Natural killer cell treated with Interleukin-12 subunit alpha and Interleukin-12 subunit beta and Interleukin-15 and Interleukin-18, amount 100 ng/mL, for 72 hours (primary cell): Measurements from ENCODE around the gene PLAAT3. TPM values are rescaled to one million over a fixed set of nuclear protein-coding genes. Genes with fewer than 3 reads are reported as not detected.
"Not testable (repeated sequence)": the region's sequence is repeated elsewhere in the genome, so short reads cannot be mapped to it uniquely, and the experiment has no call there.

Source experiments
- ATAC-seq, 2 donors: fragments of 150-1000 bp; cut with Tn5 transposase in 1 of 2; sonication (Bioruptor Pico), chemical (Tn5 transposase) in 1 of 2; 2 replicates each; pipeline ENCODE4 v1.10.0; 2021
- DNase-seq: peaks from one replicate; pipeline ENCODE4 v3.0.0; 2022; ENCODE audit warnings: low spot score
- H3K27ac Mint-ChIP-seq, 2 donors: 1 replicate in 1 of 2; 2 replicates in 1 of 2; pipeline ENCODE4 v1.8.0; 2022; ENCODE audit warnings: mixed read lengths in 2 of 2, mild to moderate bottlenecking in 1 of 2, moderate library complexity in 1 of 2
- H3K27me3 Mint-ChIP-seq, 2 donors: 1 replicate in 1 of 2; 2 replicates in 1 of 2; pipeline ENCODE4 v1.8.0; 2022; ENCODE audit warnings: mixed read lengths in 2 of 2
- H3K36me3 Mint-ChIP-seq: one replicate; pipeline ENCODE4 v1.8.0; 2022; ENCODE audit warnings: mixed read lengths
- H3K4me1 Mint-ChIP-seq, 2 donors: 1 replicate in 1 of 2; 2 replicates in 1 of 2; pipeline ENCODE4 v1.8.0; 2022; ENCODE audit warnings: low read depth in 2 of 2, mixed read lengths in 2 of 2, mild to moderate bottlenecking in 1 of 2
- H3K4me3 Mint-ChIP-seq: one replicate; pipeline ENCODE4 v1.8.0; 2022; ENCODE audit warnings: mixed read lengths
- H3K9me3 Mint-ChIP-seq: 2 replicates; pipeline ENCODE4 v1.8.0; 2022; ENCODE audit warnings: mixed read lengths
- total RNA-seq, 2 donors: library from RNA; stranded (reverse); gene quantifications; one replicate each; pipeline ENCODE4 v1.2.3, GENCODE V29; 2022

The PLAAT3 gene
- total RNA-seq, 2 donors from 2014 or later: 16.8 to 60.0 TPM

- ATAC-seq (no peak), DNase-seq (no peak)
- Mint-ChIP-seq H3K27ac (peak overlapping the region in 1 of 2 donors; percentile 42), H3K9me3 (no peaks in the 10 kb centered on the region), H3K4me1 (peaks cover 0 to 24% of the 10 kb centered on the region in 2 donors), H3K36me3 (peaks cover under 1% of the 10 kb centered on the region), H3K4me3 (no peak overlapping the region), H3K27me3 (no peaks in the 10 kb centered on the region)
Measured at GRCh38 chr11:63599211-63600122, 14.8 kb downstream of the PLAAT3 start.

DNA sequence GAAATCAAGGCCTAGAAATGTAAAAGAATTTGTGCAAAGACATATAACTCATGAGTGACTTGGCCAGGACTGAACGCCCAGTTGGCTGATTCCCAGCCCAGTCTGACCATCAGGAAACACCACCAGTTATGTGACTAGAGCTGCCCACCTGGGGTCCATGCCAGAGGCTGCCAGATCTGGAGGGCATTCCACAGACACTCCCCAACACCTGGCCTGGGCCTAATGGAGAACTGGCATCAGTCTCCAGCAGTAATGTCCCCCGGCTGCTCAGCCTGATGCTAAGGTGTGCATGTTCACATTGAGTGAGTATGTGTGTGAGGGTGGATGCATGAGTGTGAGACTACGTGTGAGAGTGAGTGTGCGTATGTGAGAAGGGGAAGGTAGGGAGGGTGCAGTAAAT lies 15.7 kb downstream of the PLAAT3 start:
- DNase-seq: no peak
- peaks cover 6% of the 10 kb centered on the region for H3K36me3 Mint-ChIP-seq
- no peaks in the 10 kb centered on the region for H3K9me3 Mint-ChIP-seq
- H3K4me1 Mint-ChIP-seq: peaks cover 4 to 29% of the 10 kb centered on the region in 2 donors
- no peak overlapping the region for H3K4me3 Mint-ChIP-seq
- no peaks in the 10 kb centered on the region for H3K27me3 Mint-ChIP-seq
- H3K27ac Mint-ChIP-seq: peak overlapping the region in 1 of 2 donors; percentile 42
- ATAC-seq: no peak

- Mint-ChIP-seq H3K27me3 (no peaks in the 10 kb centered on the region), H3K9me3 (no peaks in the 10 kb centered on the region), H3K4me1 (peaks cover 9 to 31% of the 10 kb centered on the region in 2 donors), H3K36me3 (peaks cover 11% of the 10 kb centered on the region), H3K27ac (peak overlapping the region in 1 of 2 donors; percentile 77), H3K4me3 (no peak overlapping the region)
- no peak for ATAC-seq
- no peak for DNase-seq
Measured at GRCh38 chr11:63595296-63595695, 18.9 kb downstream of the PLAAT3 start.

- ATAC-seq (no peak), DNase-seq (no peak)
- Mint-ChIP-seq H3K9me3 (no peaks in the 10 kb centered on the region), H3K36me3 (peaks cover 17% of the 10 kb centered on the region), H3K27me3 (no peaks in the 10 kb centered on the region), H3K27ac (no peak overlapping the region), H3K4me1 (peaks cover 9 to 16% of the 10 kb centered on the region in 2 donors), H3K4me3 (no peak overlapping the region)
Measured at GRCh38 chr11:63592975-63593395, 21.2 kb downstream of the PLAAT3 start.

DNA sequence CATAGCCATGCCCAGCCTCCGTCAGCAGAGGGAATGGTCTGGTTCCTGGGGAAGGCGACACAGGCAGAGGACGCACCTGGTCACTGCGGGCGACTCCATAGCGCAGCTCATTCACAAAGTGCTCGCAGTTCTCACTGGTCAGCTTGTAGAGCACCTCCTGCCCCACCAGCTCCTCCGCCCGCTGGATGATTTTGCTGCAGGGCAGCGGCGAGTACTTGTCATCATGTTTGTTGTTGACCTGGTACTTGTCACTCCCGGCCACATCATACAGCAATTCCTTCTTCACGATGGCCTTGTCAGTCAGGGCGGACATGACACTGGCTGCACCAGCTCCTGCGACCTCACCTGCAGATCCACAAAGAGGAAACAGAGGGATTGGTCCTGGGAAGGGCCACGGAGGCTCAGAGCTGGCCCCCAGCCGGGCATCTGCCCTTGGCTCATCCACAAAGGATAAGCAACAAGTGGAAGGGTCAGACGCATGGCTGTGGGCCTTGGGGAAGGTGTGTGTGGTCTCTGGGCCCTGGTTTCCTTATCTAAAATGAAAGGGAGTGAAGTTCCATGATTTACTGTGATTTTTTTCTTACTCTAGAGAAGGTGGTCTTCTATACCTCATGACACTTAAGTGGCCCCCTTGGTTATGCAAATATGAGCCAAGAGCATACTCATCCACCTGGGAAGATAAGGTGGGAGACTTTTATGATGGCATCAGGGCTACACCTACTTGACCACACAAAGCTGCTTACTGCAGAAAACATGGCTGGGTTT lies 24.0 kb downstream of the PLAAT3 start:
- ATAC-seq: no peak
- no peak overlapping the region for H3K4me3 Mint-ChIP-seq
- H3K9me3 Mint-ChIP-seq: no peaks in the 10 kb centered on the region
- no peaks in the 10 kb centered on the region for H3K27me3 Mint-ChIP-seq
- DNase-seq: no peak
- peaks cover 9 to 24% of the 10 kb centered on the region in 2 donors for H3K4me1 Mint-ChIP-seq
- no peak overlapping the region for H3K27ac Mint-ChIP-seq
- peaks cover 17% of the 10 kb centered on the region for H3K36me3 Mint-ChIP-seq

DNA sequence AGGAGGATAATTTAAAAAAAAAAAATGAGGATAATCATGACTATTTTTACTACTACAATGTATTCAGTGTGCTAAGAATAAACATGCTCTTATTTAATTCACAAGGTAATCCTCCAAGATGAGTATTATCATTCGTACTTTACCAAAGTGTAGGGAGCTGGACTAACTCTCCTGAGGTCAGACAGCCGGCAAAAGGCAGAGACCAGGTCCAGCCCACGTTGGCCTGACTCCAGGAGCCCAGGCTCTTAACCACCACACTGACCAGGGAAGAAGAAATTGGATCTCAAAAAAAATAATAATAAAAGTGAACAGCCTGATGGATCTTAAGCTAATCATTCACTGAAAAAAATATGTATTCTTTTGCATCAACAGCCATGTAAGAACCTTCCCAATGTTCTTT lies 25.2 kb downstream of the PLAAT3 start:
- DNase-seq (no peak), ATAC-seq (no peak)
- Mint-ChIP-seq H3K36me3 (peaks cover 12% of the 10 kb centered on the region), H3K4me1 (peaks cover 7 to 22% of the 10 kb centered on the region in 2 donors), H3K9me3 (no peaks in the 10 kb centered on the region), H3K4me3 (no peak overlapping the region), H3K27ac (peak overlapping the region in 1 of 2 donors; percentile 6), H3K27me3 (no peaks in the 10 kb centered on the region)

- Mint-ChIP-seq H3K4me3 (no peak overlapping the region), H3K36me3 (peaks cover 13% of the 10 kb centered on the region), H3K9me3 (peaks cover 6% of the 10 kb centered on the region), H3K27ac (no peak overlapping the region), H3K4me1 (peaks cover 24 to 37% of the 10 kb centered on the region in 2 donors), H3K27me3 (no peaks in the 10 kb centered on the region)
- DNase-seq (no peak), ATAC-seq (no peak)
Measured at GRCh38 chr11:63586451-63587166, 27.6 kb downstream of the PLAAT3 start.

DNA sequence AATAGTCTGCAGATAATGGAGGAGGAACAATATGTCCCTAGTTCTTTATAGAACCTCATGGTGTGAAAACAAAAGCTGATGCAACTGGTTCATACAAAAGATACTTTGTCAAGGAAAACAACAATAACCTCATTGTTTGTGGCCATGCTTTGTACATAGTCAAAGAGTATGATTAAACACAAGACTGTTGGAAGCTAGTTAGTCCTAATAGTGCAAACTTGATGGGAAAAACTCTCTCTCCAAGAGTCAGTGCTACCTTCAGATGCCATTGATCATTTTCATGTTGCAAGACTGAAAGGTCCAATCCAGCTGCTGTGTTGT lies 30.9 kb downstream of the PLAAT3 start:
- Mint-ChIP-seq H3K4me1 (peaks cover 26 to 47% of the 10 kb centered on the region in 2 donors), H3K27me3 (no peaks in the 10 kb centered on the region), H3K27ac (peak overlapping the region; percentile 90 to 95), H3K4me3 (peak overlapping the region; percentile 76), H3K36me3 (peaks cover 25% of the 10 kb centered on the region), H3K9me3 (peaks cover 13% of the 10 kb centered on the region)
- ATAC-seq: no peak
- no peak for DNase-seq

- H3K9me3 Mint-ChIP-seq: peaks cover 14% of the 10 kb centered on the region
- peak overlapping the region; percentile 90 to 95 for H3K27ac Mint-ChIP-seq
- peaks cover 34% of the 10 kb centered on the region for H3K36me3 Mint-ChIP-seq
- ATAC-seq, H3K27me3 Mint-ChIP-seq, DNase-seq: not testable (repeated sequence)
- peak overlapping the region; percentile 76 for H3K4me3 Mint-ChIP-seq
- peaks cover 36 to 56% of the 10 kb centered on the region in 2 donors for H3K4me1 Mint-ChIP-seq
Measured at GRCh38 chr11:63581224-63581623, 33.0 kb downstream of the PLAAT3 start.

DNA sequence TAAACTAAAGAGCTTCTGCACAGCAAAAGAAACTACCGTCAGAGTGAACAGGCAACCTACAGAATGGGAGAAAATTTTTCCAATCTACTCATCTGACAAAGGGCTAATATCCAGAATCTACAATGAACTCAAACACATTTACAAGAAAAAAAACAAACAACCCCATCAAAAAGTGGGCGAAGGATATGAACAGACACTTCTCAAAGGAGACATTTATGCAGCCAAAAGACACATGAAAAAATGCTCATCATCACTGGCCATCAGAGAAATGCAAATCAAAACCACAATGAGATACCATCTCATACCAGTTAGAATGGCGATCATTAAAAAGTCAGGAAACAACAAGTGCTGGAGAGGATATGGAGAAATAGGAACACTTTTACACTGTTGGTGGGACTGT lies 35.4 kb downstream of the PLAAT3 start:
- Mint-ChIP-seq H3K4me1 (peaks cover 59 to 74% of the 10 kb centered on the region in 2 donors), H3K9me3 (peaks cover 17% of the 10 kb centered on the region), H3K36me3 (peaks cover 34% of the 10 kb centered on the region), H3K27ac (peak overlapping the region; percentile 56 to 62)
- not testable (repeated sequence) for H3K4me3 Mint-ChIP-seq, DNase-seq, ATAC-seq, H3K27me3 Mint-ChIP-seq

DNA sequence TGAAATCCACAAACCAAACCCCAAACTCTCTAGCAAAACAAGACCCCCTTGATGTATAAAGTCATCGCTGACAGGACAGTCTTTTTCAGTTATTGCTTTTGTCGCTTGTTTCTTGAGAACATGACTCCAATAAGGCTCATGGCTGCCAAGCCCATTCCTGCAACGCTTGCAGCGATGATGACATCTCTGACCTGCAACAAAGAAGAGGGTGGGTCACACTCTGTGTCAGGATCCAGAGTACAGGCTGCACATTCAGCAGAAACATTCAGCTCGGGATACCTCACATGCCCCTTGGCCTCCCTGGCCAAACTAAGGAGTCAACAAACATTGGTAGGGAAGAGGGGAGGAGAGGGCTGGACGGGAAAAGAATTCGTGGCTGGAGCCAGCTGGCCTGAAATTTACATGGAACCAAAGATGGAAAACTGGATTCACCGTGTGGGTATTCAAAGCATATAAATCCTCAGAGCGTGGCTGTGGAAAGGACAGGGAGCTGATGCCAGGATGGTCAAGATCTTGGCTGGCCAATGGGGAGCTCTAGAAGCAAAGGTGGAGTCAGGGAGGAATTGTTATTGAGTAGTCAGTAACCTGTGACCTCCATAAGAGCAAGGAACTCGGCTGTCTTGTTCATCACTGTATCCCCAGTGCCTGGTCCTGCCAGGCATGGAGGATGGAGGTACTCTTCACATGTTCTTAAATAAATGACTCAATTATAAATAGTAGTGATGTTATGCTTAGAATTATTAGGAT lies 39.2 kb downstream of the PLAAT3 start:
- Mint-ChIP-seq H3K27me3 (no peaks in the 10 kb centered on the region), H3K27ac (peak overlapping the region; percentile 92 to 97), H3K4me1 (peaks cover 63 to 70% of the 10 kb centered on the region in 2 donors), H3K9me3 (peaks cover 5% of the 10 kb centered on the region), H3K36me3 (peaks cover 17% of the 10 kb centered on the region), H3K4me3 (peak overlapping the region; percentile 87)
- DNase-seq: no peak
- peak in 1 of 2 donors; percentile 17 for ATAC-seq

- ATAC-seq (peak; percentile 95 to 98), DNase-seq (peak; percentile 84)
- Mint-ChIP-seq H3K4me1 (peaks cover 71% of the 10 kb centered on the region in 2 donors), H3K36me3 (peaks cover 16% of the 10 kb centered on the region), H3K27ac (peak overlapping the region; percentile 92 to 97), H3K27me3 (no peaks in the 10 kb centered on the region), H3K4me3 (peak overlapping the region; percentile 87), H3K9me3 (peaks cover 5% of the 10 kb centered on the region)
Measured at GRCh38 chr11:63573881-63574855, 40.1 kb downstream of the PLAAT3 start.
